Adrenal gland (tissue), 5 donors: ENCODE results near the gene PHC2.

Source experiments
- CTCF ChIP-seq, 6 experiments: fragments of 450-650 bp in 4 of 6; fragments of 200-600 bp in 2 of 6; sonication (generic) in 1 of 6; IDR thresholded peaks; 1 replicate in 5 of 6; 2 replicates in 1 of 6; pipeline versions ENCODE4 v1.5.1 to v1.8.0; 2016 to 2021; ENCODE audit warnings: antibody characterized with exemption in 6 of 6, mild to moderate bottlenecking in 2 of 6, moderate library complexity in 1 of 6
- POLR2A ChIP-seq, 2 donors: fragments of 450-650 bp; IDR thresholded peaks; one replicate each; pipeline ENCODE4 v1.6.1; 2017; ENCODE audit warnings: antibody characterized with exemption in 2 of 2, mild to moderate bottlenecking in 2 of 2, moderate library complexity in 1 of 2
- donor health status: DM: no; HTN: no; CAD: no.

- TF ChIP-seq CTCF (IDR thresholded peaks at IDR 0.05) (no peak), POLR2A (IDR thresholded peaks at IDR 0.05) (no peak)
These were observed 37.4 kb downstream of the PHC2 start for GRCh38 chr1:33393524-33393923.
